OCI-LY7 (cell line): ENCODE data around the gene MEGF8.

Experiments used
- CTCF ChIP-seq: fragments of 200-600 bp; sonication (generic); conservative IDR thresholded peaks from 2 replicates; pipeline ENCODE4 v1.5.1; 2014; ENCODE audit warnings: mild to moderate bottlenecking, antibody characterized with exemption, low read length, moderate library complexity, mixed read lengths
- EZH2phosphoT487 ChIP-seq: fragments of 200-600 bp; sonication (generic); IDR thresholded peaks from 2 replicates; pipeline ENCODE4 v1.6.1; 2018; ENCODE audit warnings: low read depth, borderline replicate concordance, mild to moderate bottlenecking, mixed run types, antibody characterized with exemption, low read length, moderate library complexity, mixed read lengths

GRCh38 chr19:42392165-42392564, 66.7 kb downstream of the MEGF8 start:
- TF ChIP-seq CTCF, result no peak
- TF ChIP-seq EZH2phosphoT487, result no peak
